Adrenal gland (tissue), 12 donors: ENCODE measurements around the gene AGBL1. TPM values are rescaled to one million over a fixed set of nuclear protein-coding genes. Genes with fewer than 3 reads are reported as not detected.

ENCODE experiments used
- DNase-seq, 7 donors: peaks; one replicate each; pipeline ENCODE4 v3.0.0-alpha.2; 2019 to 2020
- H3K27ac ChIP-seq, 5 donors: fragments of 200-600 bp; sonication (generic) in 4 of 5; 1 replicate in 3 of 5; 2 replicates in 2 of 5; pipeline versions ENCODE4 v1.5.1 to v1.8.0; 2016 to 2020; ENCODE audit warnings: mild to moderate bottlenecking in 1 of 5
- H3K27me3 ChIP-seq: fragments of 200-600 bp; 2 replicates; pipeline ENCODE4 v1.8.0; 2021
- H3K36me3 ChIP-seq, 2 donors: fragments of 200-600 bp; replicated peaks in 1 of 2; 1 replicate in 1 of 2; 2 replicates in 1 of 2; pipeline versions ENCODE4 v1.5.1 to v1.8.0; 2018 to 2022
- H3K4me1 ChIP-seq, 2 donors: fragments of 200-600 bp; replicated peaks in 1 of 2; 1 replicate in 1 of 2; 2 replicates in 1 of 2; pipeline versions ENCODE4 v1.5.1 to v1.8.0; 2018 to 2021
- H3K4me3 ChIP-seq, 4 donors: fragments of 200-600 bp; sonication (generic) in 3 of 4; one replicate each; pipeline ENCODE4 v1.5.1; 2016 to 2018
- H3K9me3 ChIP-seq, 3 donors: fragments of 200-600 bp; sonication (generic) in 1 of 3; replicated peaks in 1 of 3; 1 replicate in 2 of 3; 2 replicates in 1 of 3; pipeline versions ENCODE4 v1.5.1 to v1.8.0; 2016 to 2021
- POLR2A ChIP-seq, 2 donors: fragments of 450-650 bp; IDR thresholded peaks; one replicate each; pipeline ENCODE4 v1.6.1; 2017; ENCODE audit warnings: antibody characterized with exemption in 2 of 2, mild to moderate bottlenecking in 2 of 2, moderate library complexity in 1 of 2
- WGBS, 4 donors: extraction: QIAGEN DNeasy Blood & Tissue Kit in 2 of 4; methylation state at CpG; one replicate each; pipeline versions ENCODE4 v1.1.5 to v1.1.7; 2013 to 2017; 5-methylcytosine and 5-hydroxymethylcytosine counted together
- intact Hi-C, 2 donors: fragments of 100-400 bp; cut with DNase I; formaldehyde crosslinking; loops; one replicate each; pipeline versions ENCODE4 v1.14.1 to v1.15.0; 2022 to 2023
- polyA plus RNA-seq, 3 donors: library from polyadenylated mRNA; stranded (reverse); fragments of 200-250 nt in 2 of 3; fragments of 350-450 nt in 1 of 3; fragmentation: Illumina TruSeq in 1 of 3; extraction: RNeasy Lipid Tissue Mini Kit (QIAGEN cat#74804) in 1 of 3; gene quantifications; one replicate each; pipeline ENCODE4 v1.2.3, GENCODE V29; 2013 to 2014
- total RNA-seq, 9 donors: library from RNA; depleted of rRNA in 4 of 9; stranded (reverse); fragments of >200 nt in 4 of 9; fragments of 120-200 nt in 1 of 9; fragmentation: NEBNext Ultra II Directional in 1 of 9; extraction: Animal tissue kit (Norgen Biotek cat#: 25700) in 1 of 9; gene quantifications; one replicate each; pipeline versions ENCODE4 v1.1.0 to v1.2.4, GENCODE V29; 2013 to 2023
- TF ChIP-seq, protein P1 (sequence below), 6 experiments: fragments of 450-650 bp in 4 of 6; fragments of 200-600 bp in 2 of 6; sonication (generic) in 1 of 6; IDR thresholded peaks; 1 replicate in 5 of 6; 2 replicates in 1 of 6; pipeline versions ENCODE4 v1.5.1 to v1.8.0; 2016 to 2021; ENCODE audit warnings: antibody characterized with exemption in 6 of 6, mild to moderate bottlenecking in 2 of 6, moderate library complexity in 1 of 6
- donor health status: healthy with polysubstance abuse.
- donor health status: Bipolar disorder and iron deficiency.
- donor health status: DM: yes; HTN: yes; CAD: no.
- donor health status: DM: no; HTN: no; CAD: no.
- donor health status: DM: no; HTN: no; CAD: no.
- donor health status: DM: yes; HTN: yes; CAD: no.

Gene AGBL1
- total and polyA plus RNA-seq, 12 donors: 0.04 to 0.07 (median 0.06) TPM; not detected in 9

DNA sequence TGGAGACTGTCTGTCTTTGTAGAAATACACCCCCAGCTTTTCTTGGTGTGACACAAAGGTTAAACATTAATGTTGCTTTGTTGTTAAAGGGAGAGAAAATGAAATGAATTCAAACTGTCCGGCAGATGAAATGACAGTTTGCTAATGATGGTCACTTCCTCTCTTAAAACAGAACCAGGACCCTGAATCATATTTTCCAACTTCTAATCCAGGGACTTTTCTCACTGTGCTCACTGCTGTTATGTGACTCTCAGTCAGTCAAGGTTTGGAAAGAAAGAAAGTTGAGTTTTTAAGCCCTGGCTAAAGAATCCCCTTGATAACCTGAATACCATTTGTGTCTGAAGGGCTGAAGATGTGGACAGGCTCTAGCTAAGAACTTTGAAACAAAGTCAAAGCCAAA, 215.8 kb downstream of the AGBL1 start:
- no peaks in the 10 kb centered on the region for H3K36me3 ChIP-seq
- 44 to 65% (median 55%) methylated on average over 1 of the region's 1 CpG for WGBS, 4 donors
- H3K4me3 ChIP-seq: no peak overlapping the region
- H3K27me3 ChIP-seq: no peaks in the 10 kb centered on the region
- intact Hi-C loops: no loop called here
- H3K4me1 ChIP-seq: no peaks in the 10 kb centered on the region
- no peak overlapping the region for H3K27ac ChIP-seq
- no peak for DNase-seq
- no peaks in the 10 kb centered on the region for H3K9me3 ChIP-seq
- TF ChIP-seq, protein P1, sequence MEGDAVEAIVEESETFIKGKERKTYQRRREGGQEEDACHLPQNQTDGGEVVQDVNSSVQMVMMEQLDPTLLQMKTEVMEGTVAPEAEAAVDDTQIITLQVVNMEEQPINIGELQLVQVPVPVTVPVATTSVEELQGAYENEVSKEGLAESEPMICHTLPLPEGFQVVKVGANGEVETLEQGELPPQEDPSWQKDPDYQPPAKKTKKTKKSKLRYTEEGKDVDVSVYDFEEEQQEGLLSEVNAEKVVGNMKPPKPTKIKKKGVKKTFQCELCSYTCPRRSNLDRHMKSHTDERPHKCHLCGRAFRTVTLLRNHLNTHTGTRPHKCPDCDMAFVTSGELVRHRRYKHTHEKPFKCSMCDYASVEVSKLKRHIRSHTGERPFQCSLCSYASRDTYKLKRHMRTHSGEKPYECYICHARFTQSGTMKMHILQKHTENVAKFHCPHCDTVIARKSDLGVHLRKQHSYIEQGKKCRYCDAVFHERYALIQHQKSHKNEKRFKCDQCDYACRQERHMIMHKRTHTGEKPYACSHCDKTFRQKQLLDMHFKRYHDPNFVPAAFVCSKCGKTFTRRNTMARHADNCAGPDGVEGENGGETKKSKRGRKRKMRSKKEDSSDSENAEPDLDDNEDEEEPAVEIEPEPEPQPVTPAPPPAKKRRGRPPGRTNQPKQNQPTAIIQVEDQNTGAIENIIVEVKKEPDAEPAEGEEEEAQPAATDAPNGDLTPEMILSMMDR (IDR thresholded peaks at IDR 0.05): no peak
- no peak for TF ChIP-seq POLR2A (IDR thresholded peaks at IDR 0.05)

DNA sequence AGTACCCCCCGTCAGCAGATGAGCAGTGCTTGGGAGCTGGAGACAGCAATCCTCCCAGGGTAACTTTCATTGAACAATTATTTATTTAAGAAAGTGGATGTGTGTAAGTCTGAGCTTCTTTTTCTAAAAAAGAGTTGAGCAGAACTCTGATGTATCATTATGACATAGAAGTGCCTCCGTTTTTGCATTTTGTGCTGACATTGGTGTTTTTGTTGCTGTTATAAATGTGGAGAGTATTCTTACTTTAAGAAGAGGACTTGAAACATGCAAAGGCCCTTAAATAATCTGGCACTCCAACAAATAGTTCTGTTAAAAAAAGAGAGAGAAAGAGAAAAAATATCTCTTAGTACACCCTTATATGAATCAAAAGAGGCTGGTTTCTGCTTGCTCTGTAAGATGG, 217.1 kb downstream of the AGBL1 start:
- no peaks in the 10 kb centered on the region for H3K36me3 ChIP-seq
- no peak overlapping the region for H3K4me3 ChIP-seq
- H3K27me3 ChIP-seq: no peaks in the 10 kb centered on the region
- no peak for DNase-seq
- TF ChIP-seq, protein P1 (IDR thresholded peaks at IDR 0.05): no peak
- TF ChIP-seq POLR2A (IDR thresholded peaks at IDR 0.05): no peak
- intact Hi-C loops: no loop called here
- H3K27ac ChIP-seq: no peak overlapping the region
- no peaks in the 10 kb centered on the region for H3K9me3 ChIP-seq
- WGBS, 4 donors: 57 to 68% (median 60%) methylated on average over 2 of the region's 2 CpGs
- no peaks in the 10 kb centered on the region for H3K4me1 ChIP-seq

DNA sequence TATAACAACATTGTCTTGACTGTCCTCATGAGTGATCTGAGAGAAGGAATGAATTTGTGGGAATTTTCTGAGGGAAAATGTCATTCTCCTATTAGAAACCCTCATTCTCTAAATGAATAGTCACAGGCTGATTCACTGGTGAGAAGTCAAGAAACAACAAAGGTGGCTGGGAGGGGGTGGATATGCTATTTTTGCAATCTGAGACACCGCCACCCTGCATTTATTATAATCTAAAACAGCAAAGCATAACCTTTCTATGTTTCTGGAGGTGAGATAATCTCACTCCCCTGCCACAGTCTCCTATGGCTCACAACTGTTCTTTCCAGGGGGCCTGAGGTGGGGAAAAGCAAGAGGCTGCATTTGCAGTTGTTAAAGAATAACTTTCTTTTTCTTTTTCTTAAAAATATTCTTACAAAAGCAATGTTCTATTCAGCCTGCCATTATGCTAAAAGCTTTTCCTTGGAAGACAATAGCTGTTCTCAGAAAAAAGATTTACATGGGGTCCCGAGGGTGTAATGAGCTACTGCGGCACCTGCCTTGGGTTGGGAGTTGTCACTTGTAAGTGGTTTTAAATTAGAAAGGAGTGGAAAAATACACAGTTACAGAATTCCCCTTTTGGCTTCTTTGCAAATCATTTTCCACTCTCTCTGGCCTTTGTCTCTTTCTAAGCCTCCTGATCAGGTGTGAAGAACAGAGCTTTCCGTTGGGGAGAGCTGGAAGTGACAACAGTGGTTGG, 220.9 kb downstream of the AGBL1 start:
- 60 to 71% (median 64%) methylated on average over 4 of the region's 4 CpGs for WGBS, 4 donors
- no peak for TF ChIP-seq POLR2A (IDR thresholded peaks at IDR 0.05)
- TF ChIP-seq, protein P1 (IDR thresholded peaks at IDR 0.05): no peak
- Histone ChIP-seq H3K4me1 (no peaks in the 10 kb centered on the region), H3K27ac (no peak overlapping the region), H3K36me3 (no peaks in the 10 kb centered on the region), H3K27me3 (no peaks in the 10 kb centered on the region), H3K4me3 (no peak overlapping the region), H3K9me3 (no peaks in the 10 kb centered on the region)
- intact Hi-C loops: no loop called here
- DNase-seq: no peak

DNA sequence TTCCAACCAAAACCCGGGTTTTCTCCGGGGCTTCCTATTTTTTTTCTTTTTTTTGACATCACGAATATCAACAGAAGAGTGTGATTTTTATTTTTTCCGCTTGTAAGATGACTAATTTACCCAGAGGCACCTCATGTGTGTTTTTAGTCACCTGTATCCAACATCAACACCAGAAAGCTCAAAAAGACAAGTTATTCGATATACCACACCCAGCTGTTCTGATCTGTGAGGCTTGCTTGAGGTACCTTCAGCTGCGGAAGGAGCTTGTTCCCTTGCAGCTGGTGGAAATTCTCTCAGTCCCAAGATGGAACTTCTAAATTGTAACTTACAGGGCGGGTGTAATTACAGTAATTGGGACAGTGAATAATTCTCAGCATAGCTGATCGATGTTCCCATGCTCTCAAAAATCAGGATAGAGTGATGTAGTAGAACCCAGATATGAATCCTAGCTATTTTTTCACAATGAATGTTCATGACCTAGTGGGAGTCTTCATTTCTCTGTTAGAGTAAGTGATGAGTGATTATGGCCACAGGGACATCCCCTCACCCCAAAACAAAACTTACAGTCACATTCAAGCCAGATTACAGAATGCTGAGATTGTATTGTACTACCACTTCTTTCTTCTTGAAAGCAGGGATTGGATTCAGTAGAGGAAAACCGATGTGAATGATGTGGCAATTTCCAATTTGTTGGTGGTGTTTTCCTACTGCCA, 232.1 kb downstream of the AGBL1 start:
- Histone ChIP-seq H3K4me1 (no peaks in the 10 kb centered on the region), H3K9me3 (no peaks in the 10 kb centered on the region), H3K27ac (no peak overlapping the region), H3K27me3 (no peaks in the 10 kb centered on the region), H3K4me3 (no peak overlapping the region), H3K36me3 (no peaks in the 10 kb centered on the region)
- 73 to 83% (median 77%) methylated on average over 9 of the region's 9 CpGs for WGBS, 4 donors
- no peak for DNase-seq
- no peak for TF ChIP-seq POLR2A (IDR thresholded peaks at IDR 0.05)
- TF ChIP-seq, protein P1 (IDR thresholded peaks at IDR 0.05): no peak
- intact Hi-C loops: no loop called here
